DMS153 (cell line): ENCODE results near the gene DEF6.

ENCODE experiments used
- DNase-seq: peaks from one replicate; lab custom pipeline; 2025; lab: John Stamatoyannopoulos, UW

Gene DEF6

GRCh38 chr6:35297601-35298481 lies at the start of gene DEF6:
TSS of gene DEF6 (plus strand) at chr6:35297818. CDS start at chr6:35297857, 39 bp downstream.
- peak; percentile 86 for DNase-seq

- DNase-seq: no peak
Measured at GRCh38 chr6:35248300-35248699, 49.3 kb upstream of the DEF6 start.

GRCh38 chr6:35248965-35249364 lies 48.7 kb upstream of the DEF6 start:
- DNase-seq: no peak

- no peak for DNase-seq
Measured at GRCh38 chr6:35251949-35252348, 45.7 kb upstream of the DEF6 start.

GRCh38 chr6:35253249-35253648 lies 44.4 kb upstream of the DEF6 start:
- DNase-seq: no peak

- DNase-seq: no peak
Measured at GRCh38 chr6:35258336-35258735, 39.3 kb upstream of the DEF6 start.

GRCh38 chr6:35258858-35259193 lies 38.8 kb upstream of the DEF6 start:
- no peak for DNase-seq

GRCh38 chr6:35259194-35259947 lies 38.2 kb upstream of the DEF6 start, which contains the start of gene ZNF76:
TSS of gene ZNF76 (plus strand) at chr6:35259735. CDS start at chr6:35281152, 21,417 bp downstream.
- peak; percentile 94 for DNase-seq

GRCh38 chr6:35259948-35260590 lies 37.5 kb upstream of the DEF6 start:
- DNase-seq: no peak

GRCh38 chr6:35260591-35261570 lies 36.7 kb upstream of the DEF6 start:
- DNase-seq: no peak

GRCh38 chr6:35262596-35262995 lies 35.0 kb upstream of the DEF6 start:
- no peak for DNase-seq

GRCh38 chr6:35264550-35265274 lies 32.9 kb upstream of the DEF6 start:
- no peak for DNase-seq

- no peak for DNase-seq
Measured at GRCh38 chr6:35265523-35265922, 32.1 kb upstream of the DEF6 start.

- no peak for DNase-seq
Measured at GRCh38 chr6:35267446-35267845, 30.2 kb upstream of the DEF6 start.

- no peak for DNase-seq
Measured at GRCh38 chr6:35267897-35268296, 29.7 kb upstream of the DEF6 start.

GRCh38 chr6:35272005-35272404 lies 25.6 kb upstream of the DEF6 start:
- DNase-seq: no peak

- no peak for DNase-seq
Measured at GRCh38 chr6:35273822-35274559, 23.6 kb upstream of the DEF6 start.

- no peak for DNase-seq
Measured at GRCh38 chr6:35275744-35276260, 21.8 kb upstream of the DEF6 start.

- no peak for DNase-seq
Measured at GRCh38 chr6:35278708-35279107, 18.9 kb upstream of the DEF6 start.

GRCh38 chr6:35280903-35281302 lies 16.7 kb upstream of the DEF6 start:
- no peak for DNase-seq
